Tibial nerve (tissue), 4 donors: Measurements from ENCODE around the gene LRRC10B. TPM values are rescaled to one million over a fixed set of nuclear protein-coding genes. Genes with fewer than 3 reads are reported as not detected.

Source experiments
- small RNA-seq: library from RNA; depleted of rRNA; stranded (forward); fragments of <200 nt; gene quantifications from one replicate; pipeline ENCODE3, GENCODE V24; 2016
- total RNA-seq, 4 donors: library from RNA; depleted of rRNA; stranded (reverse); fragments of >200 nt; gene quantifications; one replicate each; pipeline ENCODE4 v1.1.0, GENCODE V29; 2016

The LRRC10B gene
- total RNA-seq, 4 donors from 2014 or later, result 0.21 to 3.6 (median 1.0) TPM

Small RNA genes within 50 kb of the gene (small RNA-seq; reads per million reads assigned to genes)
- not detected for gene MIR4488

Other genes with a start within 250 kb of the LRRC10B start
- 1 to 10 TPM; 1.3 to 6.3 (median 4.3) TPM for gene VWCE, start 213.4 kb upstream of the LRRC10B start, total RNA-seq
- gene DDB1, start 175.6 kb upstream of the LRRC10B start, total RNA-seq, result 100 to 1,000 TPM; 100 to 138 (median 113) TPM
- gene TKFC, start 175.5 kb upstream of the LRRC10B start, total RNA-seq, result 10 to 100 TPM; 15.0 to 39.6 (median 24.5) TPM
- gene CYB561A3, start 146.9 kb upstream of the LRRC10B start, total RNA-seq, result 10 to 100 TPM; 44.2 to 68.2 (median 45.8) TPM
- 10 to 100 TPM; 20.5 to 31.4 (median 26.9) TPM for gene TMEM138, start 146.4 kb upstream of the LRRC10B start, total RNA-seq
- 10 to 100 TPM; 14.2 to 21.9 (median 14.6) TPM for gene TMEM216, start 116.2 kb upstream of the LRRC10B start, total RNA-seq
- gene CPSF7, start 78.8 kb upstream of the LRRC10B start, total RNA-seq, result 10 to 100 TPM; 38.1 to 48.6 (median 44.7) TPM
- 10 to 100 TPM; 26.4 to 88.1 (median 70.3) TPM for gene SDHAF2, start 78.6 kb upstream of the LRRC10B start, total RNA-seq
- gene SYT7, start 72.3 kb downstream of the LRRC10B start, total RNA-seq, result 1 to 10 TPM; 1.2 to 2.5 (median 1.8) TPM
- 1 to 10 TPM; 1.1 to 5.4 (median 3.0) TPM for gene DAGLA, start 171.6 kb downstream of the LRRC10B start, total RNA-seq
- 1 to 10 TPM; 1.0 to 7.5 (median 2.1) TPM for gene MYRF, start 243.9 kb downstream of the LRRC10B start, total RNA-seq